PC-3 (cell line): Measurements from ENCODE around the gene PCDH9.

Experiments
- CTCF ChIP-seq: fragments of 300-600 bp; sonication (generic); conservative IDR thresholded peaks from 2 replicates; pipeline ENCODE4 v1.5.1; 2017; ENCODE audit warnings: antibody characterized with exemption, low read depth, mild to moderate bottlenecking, low read length
- EZH2 ChIP-seq: fragments of 300-600 bp; sonication (generic); IDR thresholded peaks from one replicate; pipeline ENCODE4 v1.6.1; 2017; ENCODE audit warnings: antibody characterized with exemption, mild to moderate bottlenecking, low read length; ENCODE audit not compliant: unreplicated experiment
- EZH2phosphoT487 ChIP-seq: fragments of 300-600 bp; sonication (generic); IDR thresholded peaks from 2 replicates; pipeline ENCODE4 v1.6.1; 2018; ENCODE audit warnings: mild to moderate bottlenecking, antibody characterized with exemption, low read length, borderline replicate concordance

- TF ChIP-seq EZH2 (no peak), CTCF (no peak), EZH2phosphoT487 (no peak)
Observed at GRCh38 chr13:66745307-66745706, 484.8 kb downstream of the PCDH9 start.
